ENCODE results near the gene ADORA2A. TPM values are rescaled to one million over a fixed set of nuclear protein-coding genes. Genes with fewer than 3 reads are reported as not detected.

Gene ADORA2A
- total and polyA plus RNA-seq, 2 of the 13 experiments (the other 11 are each of a cell fraction or from before 2014, with no cell fraction given), result 3.3 to 5.0 TPM

DNA sequence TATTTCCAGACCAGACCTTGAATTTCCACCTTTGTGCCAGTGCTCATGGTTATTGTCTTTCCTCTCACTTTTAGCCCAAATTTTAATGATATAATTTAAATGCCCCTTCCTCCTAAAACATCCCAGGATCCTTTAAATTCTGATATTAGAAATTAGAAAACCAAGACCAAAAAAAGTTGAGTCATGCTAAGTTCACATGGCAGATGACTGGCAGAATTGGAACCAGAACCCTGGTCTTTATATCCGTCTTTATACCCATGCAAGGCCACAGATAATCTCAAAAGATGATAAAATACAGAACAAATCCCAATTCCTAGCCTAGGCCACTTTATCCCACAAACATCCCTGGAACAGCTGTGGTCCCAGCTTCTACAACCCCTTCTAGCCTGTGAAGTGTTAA lies 26.5 kb downstream of the ADORA2A start:
- no peak for FAIRE-seq
- Histone ChIP-seq H3K27ac (ENCODE audit: extremely low read length, insufficient read depth, low read length) (no peak overlapping the region), H3K4me3 (replicated peaks in 1 of 3; ENCODE audit: insufficient read depth in 1 of 3, low read depth in 2 of 3, low read length in 3 of 3) (no peak overlapping the region), H3K79me2 (ENCODE audit: insufficient read depth, low read length) (no peaks in the 10 kb centered on the region), H3K9me3 (ENCODE audit: low read length) (no peaks in the 10 kb centered on the region), H2AFZ (ENCODE audit: low read length) (no peak overlapping the region), H3K27me3 (ENCODE audit: control insufficient read depth in 1 of 2, insufficient read depth in 2 of 2, low read length in 2 of 2) (peaks cover 0 to 3% of the 10 kb centered on the region in 2 experiments; a peak in 1 of 5 replicates), H4K20me1 (ENCODE audit: insufficient read depth, low read length) (no peaks in the 10 kb centered on the region), H3K4me2 (ENCODE audit: low read depth, low read length) (no peak overlapping the region), H3K4me1 (ENCODE audit: insufficient read depth, low read length) (peaks cover 25% of the 10 kb centered on the region), H3K9ac (ENCODE audit: insufficient read depth, low read depth, low read length) (no peak overlapping the region), H3K36me3 (replicated peaks in 1 of 2; ENCODE audit: control insufficient read depth in 1 of 2, insufficient read depth in 2 of 2, low read length in 2 of 2) (no peaks in the 10 kb centered on the region)
- ATAC-seq, result no peak
- intact Hi-C loops (cut with micrococcal nuclease; ENCODE audit: unreplicated experiment), result no loop called here
- POLR2A ChIA-PET, result no interaction called here
- CTCF ChIA-PET (ENCODE audit: low intra/inter-chr PET ratio, low total read pairs), result no interaction called here
- DNase-seq (ENCODE audit: low spot score), result no peak
- no TSS peak for BruUV-seq (replicated peaks)
- in situ Hi-C loops (cut with HindIII; ENCODE audit: extremely low pct_ligation_motif_present, low pct_unique_long_range_greater_than_20kb), result no loop called here
- 24% methylated on average over 1 of the region's 1 CpG for WGBS (ENCODE audit: low lambda C conversion rate)
- TF ChIP-seq SETDB1 (CRISPR knock-in tag; IDR thresholded peaks at IDR 0.05; ENCODE audit: borderline replicate concordance) (no peak), CBX1 (IDR thresholded peaks at IDR 0.05; ENCODE audit: low read depth) (no peak), JUNB (CRISPR knock-in tag; IDR thresholded peaks at IDR 0.05; ENCODE audit: borderline replicate concordance) (no peak), TOPORS (CRISPR knock-in tag; IDR thresholded peaks at IDR 0.05) (no peak), ZNF570 (CRISPR knock-in tag; IDR thresholded peaks at IDR 0.05; ENCODE audit: borderline replicate concordance) (no peak), CBFB (CRISPR knock-in tag; IDR thresholded peaks at IDR 0.05) (no peak), SRSF4 (IDR thresholded peaks at IDR 0.05; ENCODE audit: low read depth, low read length, poor library complexity, severe bottlenecking) (no peak), SOX6 (IDR thresholded peaks at IDR 0.05) (no peak), SOX6 (CRISPR knock-in tag; IDR thresholded peaks at IDR 0.05) (no peak), DR1 (CRISPR knock-in tag; IDR thresholded peaks at IDR 0.05) (no peak), NFRKB (IDR thresholded peaks at IDR 0.05) (no peak), ZNF17 (CRISPR knock-in tag; IDR thresholded peaks at IDR 0.05) (no peak), ZNF33A (CRISPR knock-in tag; IDR thresholded peaks at IDR 0.05; ENCODE audit: borderline replicate concordance) (no peak), ZNF501 (CRISPR knock-in tag; IDR thresholded peaks at IDR 0.05) (no peak), TBX2 (CRISPR knock-in tag; IDR thresholded peaks at IDR 0.05; ENCODE audit: borderline replicate concordance) (no peak)
- TF ChIP-seq, protein P1, sequence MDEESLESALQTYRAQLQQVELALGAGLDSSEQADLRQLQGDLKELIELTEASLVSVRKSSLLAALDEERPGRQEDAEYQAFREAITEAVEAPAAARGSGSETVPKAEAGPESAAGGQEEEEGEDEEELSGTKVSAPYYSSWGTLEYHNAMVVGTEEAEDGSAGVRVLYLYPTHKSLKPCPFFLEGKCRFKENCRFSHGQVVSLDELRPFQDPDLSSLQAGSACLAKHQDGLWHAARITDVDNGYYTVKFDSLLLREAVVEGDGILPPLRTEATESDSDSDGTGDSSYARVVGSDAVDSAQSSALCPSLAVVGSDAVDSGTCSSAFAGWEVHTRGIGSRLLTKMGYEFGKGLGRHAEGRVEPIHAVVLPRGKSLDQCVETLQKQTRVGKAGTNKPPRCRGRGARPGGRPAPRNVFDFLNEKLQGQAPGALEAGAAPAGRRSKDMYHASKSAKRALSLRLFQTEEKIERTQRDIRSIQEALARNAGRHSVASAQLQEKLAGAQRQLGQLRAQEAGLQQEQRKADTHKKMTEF (CRISPR knock-in tag; IDR thresholded peaks at IDR 0.05), result no peak
- TF ChIP-seq, protein P2, sequence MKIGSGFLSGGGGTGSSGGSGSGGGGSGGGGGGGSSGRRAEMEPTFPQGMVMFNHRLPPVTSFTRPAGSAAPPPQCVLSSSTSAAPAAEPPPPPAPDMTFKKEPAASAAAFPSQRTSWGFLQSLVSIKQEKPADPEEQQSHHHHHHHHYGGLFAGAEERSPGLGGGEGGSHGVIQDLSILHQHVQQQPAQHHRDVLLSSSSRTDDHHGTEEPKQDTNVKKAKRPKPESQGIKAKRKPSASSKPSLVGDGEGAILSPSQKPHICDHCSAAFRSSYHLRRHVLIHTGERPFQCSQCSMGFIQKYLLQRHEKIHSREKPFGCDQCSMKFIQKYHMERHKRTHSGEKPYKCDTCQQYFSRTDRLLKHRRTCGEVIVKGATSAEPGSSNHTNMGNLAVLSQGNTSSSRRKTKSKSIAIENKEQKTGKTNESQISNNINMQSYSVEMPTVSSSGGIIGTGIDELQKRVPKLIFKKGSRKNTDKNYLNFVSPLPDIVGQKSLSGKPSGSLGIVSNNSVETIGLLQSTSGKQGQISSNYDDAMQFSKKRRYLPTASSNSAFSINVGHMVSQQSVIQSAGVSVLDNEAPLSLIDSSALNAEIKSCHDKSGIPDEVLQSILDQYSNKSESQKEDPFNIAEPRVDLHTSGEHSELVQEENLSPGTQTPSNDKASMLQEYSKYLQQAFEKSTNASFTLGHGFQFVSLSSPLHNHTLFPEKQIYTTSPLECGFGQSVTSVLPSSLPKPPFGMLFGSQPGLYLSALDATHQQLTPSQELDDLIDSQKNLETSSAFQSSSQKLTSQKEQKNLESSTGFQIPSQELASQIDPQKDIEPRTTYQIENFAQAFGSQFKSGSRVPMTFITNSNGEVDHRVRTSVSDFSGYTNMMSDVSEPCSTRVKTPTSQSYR (CRISPR knock-in tag; IDR thresholded peaks at IDR 0.05; ENCODE audit: borderline replicate concordance), result no peak
- TF ChIP-seq, protein P3, sequence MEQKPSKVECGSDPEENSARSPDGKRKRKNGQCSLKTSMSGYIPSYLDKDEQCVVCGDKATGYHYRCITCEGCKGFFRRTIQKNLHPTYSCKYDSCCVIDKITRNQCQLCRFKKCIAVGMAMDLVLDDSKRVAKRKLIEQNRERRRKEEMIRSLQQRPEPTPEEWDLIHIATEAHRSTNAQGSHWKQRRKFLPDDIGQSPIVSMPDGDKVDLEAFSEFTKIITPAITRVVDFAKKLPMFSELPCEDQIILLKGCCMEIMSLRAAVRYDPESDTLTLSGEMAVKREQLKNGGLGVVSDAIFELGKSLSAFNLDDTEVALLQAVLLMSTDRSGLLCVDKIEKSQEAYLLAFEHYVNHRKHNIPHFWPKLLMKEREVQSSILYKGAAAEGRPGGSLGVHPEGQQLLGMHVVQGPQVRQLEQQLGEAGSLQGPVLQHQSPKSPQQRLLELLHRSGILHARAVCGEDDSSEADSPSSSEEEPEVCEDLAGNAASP (CRISPR knock-in tag; IDR thresholded peaks at IDR 0.05; ENCODE audit: borderline replicate concordance), result no peak
- TF ChIP-seq, protein P4, sequence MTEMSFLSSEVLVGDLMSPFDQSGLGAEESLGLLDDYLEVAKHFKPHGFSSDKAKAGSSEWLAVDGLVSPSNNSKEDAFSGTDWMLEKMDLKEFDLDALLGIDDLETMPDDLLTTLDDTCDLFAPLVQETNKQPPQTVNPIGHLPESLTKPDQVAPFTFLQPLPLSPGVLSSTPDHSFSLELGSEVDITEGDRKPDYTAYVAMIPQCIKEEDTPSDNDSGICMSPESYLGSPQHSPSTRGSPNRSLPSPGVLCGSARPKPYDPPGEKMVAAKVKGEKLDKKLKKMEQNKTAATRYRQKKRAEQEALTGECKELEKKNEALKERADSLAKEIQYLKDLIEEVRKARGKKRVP (CRISPR knock-in tag; IDR thresholded peaks at IDR 0.05), result no peak

Data from HepG2 (cell line).